Stimulated activated memory B cell treated with anti-CD40 and anti-IgM and Interleukin-4, amounts not matched to agents 10 μg/mL and 1 μg/mL and 100 μg/mL, for 72 hours (primary cell): ENCODE data around the gene LINS1.
"Not testable (repeated sequence)": the region's sequence is repeated elsewhere in the genome, so short reads cannot be mapped to it uniquely, and the experiment has no call there.

Experiments
- ATAC-seq: fragments of 150-1000 bp; cut with Tn5 transposase; 2 replicates; pipeline ENCODE4 v1.10.0; 2021
- H3K27ac Mint-ChIP-seq: one replicate; pipeline ENCODE4 v1.8.0; 2022; ENCODE audit warnings: mild to moderate bottlenecking, mixed read lengths
- H3K27me3 Mint-ChIP-seq: one replicate; pipeline ENCODE4 v1.8.0; 2022; ENCODE audit warnings: mixed read lengths
- H3K36me3 Mint-ChIP-seq: one replicate; pipeline ENCODE4 v1.8.0; 2022; ENCODE audit warnings: mixed read lengths
- H3K4me1 Mint-ChIP-seq: one replicate; pipeline ENCODE4 v1.8.0; 2022; ENCODE audit warnings: mixed read lengths
- H3K4me3 Mint-ChIP-seq: one replicate; pipeline ENCODE4 v1.8.0; 2022; ENCODE audit warnings: mild to moderate bottlenecking, moderate library complexity, mixed read lengths
- H3K9me3 Mint-ChIP-seq: one replicate; pipeline ENCODE4 v1.8.0; 2022; ENCODE audit warnings: mixed read lengths

LINS1 gene

DNA sequence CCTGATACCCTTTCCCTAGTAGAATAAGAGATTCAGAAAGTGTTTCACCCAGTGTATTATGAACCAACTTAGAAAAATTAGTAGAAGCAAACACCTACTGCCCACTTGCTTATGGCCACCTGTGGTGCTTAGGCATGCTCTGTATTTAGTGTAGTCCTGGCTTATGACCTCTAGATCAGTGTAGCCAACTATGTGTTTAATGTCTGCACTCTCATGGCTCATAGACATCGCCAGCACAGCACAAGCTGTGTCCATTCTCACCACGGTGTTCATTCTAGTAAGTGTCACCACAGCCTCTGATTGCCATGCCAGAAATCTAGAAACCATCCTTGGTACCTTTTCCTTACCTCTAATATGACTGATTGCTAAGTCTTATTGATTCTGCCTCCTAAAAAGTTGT lies 14.7 kb upstream of the LINS1 start:
- peaks cover 28% of the 10 kb centered on the region for H3K4me1 Mint-ChIP-seq
- H3K27ac Mint-ChIP-seq: no peak overlapping the region
- H3K36me3 Mint-ChIP-seq: peaks cover 77% of the 10 kb centered on the region

DNA sequence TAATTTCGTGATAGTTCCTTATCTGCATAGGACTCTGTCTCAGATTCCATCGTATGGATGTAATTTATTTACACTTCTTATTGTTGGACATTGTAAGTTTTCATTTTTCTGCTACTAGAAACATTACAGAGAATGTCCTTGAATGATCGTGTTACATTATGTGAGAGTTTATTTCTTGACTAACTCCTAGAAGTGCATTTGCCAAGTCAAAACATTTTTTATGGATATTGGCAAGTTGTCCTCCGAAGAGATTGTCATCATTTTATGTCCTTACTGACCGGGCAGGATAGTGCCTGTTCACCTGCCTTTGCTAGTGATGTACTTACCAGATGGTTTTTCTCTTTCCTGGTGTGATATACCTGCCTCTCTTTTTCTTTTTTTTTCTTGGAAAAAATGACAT lies 13.8 kb upstream of the LINS1 start:
- no peak for ATAC-seq
- Mint-ChIP-seq H3K4me1 (peaks cover 28% of the 10 kb centered on the region), H3K27ac (no peak overlapping the region), H3K27me3 (no peaks in the 10 kb centered on the region), H3K9me3 (no peaks in the 10 kb centered on the region), H3K4me3 (no peak overlapping the region), H3K36me3 (peaks cover 72% of the 10 kb centered on the region)

More for the DNA sequence above, 14.7 kb upstream of the LINS1 start:
- Mint-ChIP-seq H3K4me3 (no peak overlapping the region), H3K27me3 (no peaks in the 10 kb centered on the region), H3K9me3 (no peaks in the 10 kb centered on the region)
- no peak for ATAC-seq

DNA sequence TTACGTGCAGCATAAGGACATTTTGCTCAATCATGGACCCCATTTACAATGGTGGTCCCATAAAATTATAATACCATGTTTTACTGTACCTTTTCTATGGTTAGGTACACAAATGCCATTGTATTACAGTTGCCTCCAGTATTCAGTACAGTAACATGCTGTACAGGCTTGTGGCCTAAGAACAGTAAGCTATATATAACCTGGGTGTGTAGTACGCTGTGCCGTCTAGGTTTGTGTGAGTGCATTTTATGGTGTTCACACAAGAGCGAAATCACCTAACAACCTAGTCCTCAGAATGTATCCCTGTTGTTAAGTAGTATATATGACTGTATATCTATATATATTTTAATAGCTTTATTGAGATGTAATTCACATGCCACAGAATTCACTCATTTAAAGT lies 12.9 kb upstream of the LINS1 start:
- Mint-ChIP-seq H3K36me3 (peaks cover 66% of the 10 kb centered on the region), H3K4me1 (peaks cover 28% of the 10 kb centered on the region), H3K27ac (no peak overlapping the region), H3K27me3 (no peaks in the 10 kb centered on the region), H3K4me3 (no peak overlapping the region), H3K9me3 (no peaks in the 10 kb centered on the region)
- no peak for ATAC-seq

DNA sequence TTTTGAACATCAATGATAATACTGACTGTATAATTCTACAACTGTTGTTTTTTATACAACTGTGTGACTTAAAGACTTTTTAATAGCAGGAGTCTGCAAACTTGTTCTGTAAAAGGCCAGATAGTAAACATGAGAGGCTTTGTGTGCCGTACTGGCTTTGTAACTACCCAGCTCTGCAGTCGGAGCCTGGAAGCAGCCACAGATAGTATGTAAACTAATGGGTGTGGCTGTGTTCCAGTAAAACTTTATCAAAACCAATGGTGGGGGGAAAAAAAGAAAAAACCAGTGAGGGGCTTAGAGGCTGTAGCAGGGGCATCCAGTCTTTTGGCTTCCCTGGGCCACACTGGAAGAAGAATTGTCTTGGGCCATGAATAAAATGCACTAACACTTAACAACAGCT lies 12.4 kb upstream of the LINS1 start:
- ATAC-seq: no peak
- Mint-ChIP-seq H3K36me3 (peaks cover 62% of the 10 kb centered on the region), H3K4me1 (peaks cover 23% of the 10 kb centered on the region), H3K27me3 (no peaks in the 10 kb centered on the region), H3K9me3 (no peaks in the 10 kb centered on the region), H3K27ac (no peak overlapping the region), H3K4me3 (no peak overlapping the region)

DNA sequence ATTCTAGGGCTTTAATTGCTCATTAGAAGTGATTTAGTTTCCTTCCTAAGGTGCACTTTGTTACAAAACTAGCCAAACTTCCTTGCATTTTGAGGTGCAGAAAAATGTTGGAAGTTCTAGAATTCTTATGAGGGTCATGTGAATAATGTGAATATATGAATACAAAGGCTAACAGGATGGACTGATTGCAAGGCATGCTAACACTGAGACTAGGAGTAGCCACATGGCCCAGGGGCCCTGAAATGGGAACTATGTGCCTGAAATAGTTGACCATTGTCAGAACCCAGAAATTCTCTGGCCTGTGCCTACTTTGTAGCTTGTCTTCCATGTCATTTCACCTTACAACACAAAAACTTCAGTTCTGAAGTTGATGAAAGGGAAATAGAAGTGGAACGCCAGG lies 11.2 kb upstream of the LINS1 start:
- no peak for ATAC-seq
- H3K36me3 Mint-ChIP-seq: peaks cover 55% of the 10 kb centered on the region
- H3K27me3 Mint-ChIP-seq: no peaks in the 10 kb centered on the region
- H3K9me3 Mint-ChIP-seq: no peaks in the 10 kb centered on the region
- H3K4me3 Mint-ChIP-seq: no peak overlapping the region
- H3K27ac Mint-ChIP-seq: no peak overlapping the region
- peaks cover 16% of the 10 kb centered on the region for H3K4me1 Mint-ChIP-seq

DNA sequence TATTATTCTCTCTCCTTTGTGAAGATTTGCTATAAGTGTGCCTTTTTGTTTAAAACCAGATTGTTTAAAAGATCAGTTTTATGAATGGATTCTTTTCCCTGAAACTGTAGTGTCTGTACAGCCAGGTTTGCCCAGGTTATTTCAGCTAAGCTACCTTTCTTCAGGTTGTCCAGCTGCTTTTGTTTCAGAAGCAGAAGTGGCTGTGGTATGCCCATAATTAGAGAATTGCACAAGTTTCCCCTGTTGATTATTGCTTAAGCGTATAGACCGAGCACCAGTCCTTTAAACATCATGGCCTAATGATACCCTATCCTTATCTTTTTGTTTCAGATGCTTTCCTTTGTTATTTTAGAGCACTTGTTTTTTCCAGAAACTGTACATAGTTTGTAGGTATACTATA lies 10.6 kb upstream of the LINS1 start:
- Mint-ChIP-seq H3K36me3 (peaks cover 56% of the 10 kb centered on the region), H3K27me3 (no peaks in the 10 kb centered on the region), H3K4me1 (peaks cover 16% of the 10 kb centered on the region), H3K27ac (no peak overlapping the region), H3K9me3 (no peaks in the 10 kb centered on the region), H3K4me3 (no peak overlapping the region)
- no peak for ATAC-seq

DNA sequence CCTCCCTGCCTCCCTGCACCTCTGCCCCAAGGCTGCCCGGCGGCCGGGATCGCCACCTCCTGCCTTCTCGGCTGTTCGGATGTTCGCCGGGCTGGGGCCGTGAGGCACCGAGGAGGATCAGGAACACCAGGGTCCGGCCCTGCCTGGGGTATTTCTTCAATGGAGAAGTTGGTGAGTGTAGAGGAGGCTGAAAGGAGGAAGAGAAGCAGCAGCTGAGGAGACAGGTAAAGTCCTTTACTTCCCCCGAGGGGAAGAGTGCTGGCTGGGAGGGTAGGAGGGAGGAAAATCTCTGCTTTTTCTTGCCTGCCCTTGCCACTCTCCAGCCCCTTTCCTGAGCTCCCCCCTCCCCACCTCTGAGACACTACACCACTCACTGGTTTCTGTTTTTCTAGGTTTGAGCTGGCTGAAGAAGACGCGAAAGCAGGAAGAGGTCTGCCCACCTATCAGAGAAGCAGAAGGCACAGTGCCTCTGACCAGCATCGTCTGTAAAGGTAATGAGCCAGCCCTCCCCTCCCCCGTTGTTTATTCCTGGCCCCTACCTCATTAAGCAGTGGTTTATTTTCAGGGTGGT lies 924 bp upstream of the LINS1 start:
- H3K9me3 Mint-ChIP-seq: no peaks in the 10 kb centered on the region
- H3K4me1 Mint-ChIP-seq: peaks cover 31% of the 10 kb centered on the region
- ATAC-seq: peak; percentile 62
- peaks cover 16% of the 10 kb centered on the region for H3K36me3 Mint-ChIP-seq
- no peak overlapping the region for H3K27ac Mint-ChIP-seq
- no peaks in the 10 kb centered on the region for H3K27me3 Mint-ChIP-seq
- no peak overlapping the region for H3K4me3 Mint-ChIP-seq

DNA sequence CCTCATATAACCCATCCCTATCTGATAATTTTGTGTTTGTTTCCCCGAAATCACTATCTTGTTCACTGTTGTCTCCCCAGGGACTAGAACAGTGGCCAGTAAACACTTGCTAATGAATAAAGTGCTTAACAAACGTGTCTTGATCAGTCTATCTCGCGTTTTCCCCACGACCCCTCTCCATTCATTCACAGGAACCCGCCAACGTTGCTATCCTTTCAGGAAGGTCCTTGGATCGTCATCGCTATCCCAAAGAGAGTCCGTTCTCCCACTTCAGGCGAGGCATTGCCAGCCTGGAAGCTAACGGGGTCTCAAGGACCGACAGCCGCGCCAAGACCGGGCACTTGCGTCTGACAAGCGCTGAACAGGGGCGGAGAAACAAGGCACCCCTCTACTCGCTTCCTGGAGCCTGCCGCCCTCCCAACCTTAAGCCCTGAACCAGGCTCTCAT lies 344 bp downstream of the LINS1 start:
- H3K36me3 Mint-ChIP-seq: peaks cover 9% of the 10 kb centered on the region
- H3K4me3 Mint-ChIP-seq: no peak overlapping the region
- H3K4me1 Mint-ChIP-seq: peaks cover 43% of the 10 kb centered on the region
- ATAC-seq: peak; percentile 11
- H3K27me3 Mint-ChIP-seq: no peaks in the 10 kb centered on the region
- no peak overlapping the region for H3K27ac Mint-ChIP-seq
- no peaks in the 10 kb centered on the region for H3K9me3 Mint-ChIP-seq

DNA sequence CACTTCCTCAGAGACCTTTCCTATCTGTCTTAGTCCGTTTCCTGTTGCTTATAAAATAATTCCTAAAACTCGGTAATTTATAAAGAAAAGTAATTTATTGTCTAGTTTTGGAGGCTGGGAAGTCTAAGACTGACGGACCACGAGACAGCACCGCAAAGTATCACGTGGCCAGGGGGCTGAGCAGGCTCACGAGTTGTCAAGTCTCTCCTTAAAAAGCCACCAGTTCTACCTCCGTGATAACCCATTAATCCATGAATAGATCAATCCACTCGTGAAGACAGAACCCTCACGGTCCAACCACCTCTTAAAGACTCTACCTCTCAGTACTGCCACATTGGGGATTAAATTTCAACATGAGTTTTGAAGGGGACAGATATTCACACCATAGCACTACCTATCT lies 821 bp downstream of the LINS1 start:
- H3K4me3 Mint-ChIP-seq: no peak overlapping the region
- no peaks in the 10 kb centered on the region for H3K9me3 Mint-ChIP-seq
- no peaks in the 10 kb centered on the region for H3K27me3 Mint-ChIP-seq
- H3K36me3 Mint-ChIP-seq: peaks cover 7% of the 10 kb centered on the region
- H3K27ac Mint-ChIP-seq: no peak overlapping the region
- H3K4me1 Mint-ChIP-seq: peaks cover 47% of the 10 kb centered on the region
- ATAC-seq: no peak

DNA sequence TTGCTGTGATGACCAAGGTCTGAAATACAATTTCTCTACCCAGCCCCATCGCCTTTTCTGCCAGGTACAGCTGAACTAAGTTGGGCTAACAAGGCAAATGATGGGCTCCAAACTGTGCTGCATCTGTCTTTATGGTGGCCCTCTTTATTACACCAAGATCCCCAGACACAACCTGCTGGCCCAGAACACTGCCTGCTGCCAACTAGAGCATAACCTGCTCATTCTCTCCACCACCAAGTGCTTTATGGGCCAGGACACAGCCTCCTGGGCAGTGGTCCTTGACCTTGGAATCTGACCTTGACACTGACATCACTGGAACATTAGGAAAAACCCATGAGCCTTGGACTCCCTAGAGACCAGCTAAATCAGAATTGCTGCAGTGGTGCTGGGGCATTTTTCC lies 3.3 kb downstream of the LINS1 start:
- Mint-ChIP-seq H3K9me3 (no peaks in the 10 kb centered on the region), H3K27me3 (no peaks in the 10 kb centered on the region), H3K4me1 (peaks cover 50% of the 10 kb centered on the region), H3K4me3 (peak overlapping the region; percentile 6), H3K36me3 (peaks cover 8% of the 10 kb centered on the region), H3K27ac (peak overlapping the region; percentile 64)
- no peak for ATAC-seq

DNA sequence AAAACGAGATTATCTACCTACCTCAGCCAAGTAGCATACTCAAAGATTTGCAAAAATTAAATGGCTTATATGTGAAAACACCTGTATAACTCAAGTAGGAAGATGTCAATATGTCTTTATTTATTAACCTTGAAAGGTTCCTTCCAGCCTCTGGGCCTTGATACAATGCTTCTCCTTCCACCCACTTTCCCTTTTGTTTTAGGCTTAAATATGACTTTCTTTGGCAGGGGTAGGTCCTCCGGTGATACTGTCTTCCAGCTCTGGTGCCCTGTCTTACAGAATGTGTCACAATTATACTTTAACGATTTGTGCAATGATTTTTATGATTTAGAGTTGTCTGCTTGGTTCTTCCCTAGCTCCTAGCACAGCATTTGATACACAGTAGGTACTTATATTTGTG lies 4.1 kb downstream of the LINS1 start:
- Mint-ChIP-seq H3K36me3 (peaks cover 8% of the 10 kb centered on the region), H3K4me3 (peak overlapping the region; percentile 49), H3K27ac (peak overlapping the region; percentile 22)

DNA sequence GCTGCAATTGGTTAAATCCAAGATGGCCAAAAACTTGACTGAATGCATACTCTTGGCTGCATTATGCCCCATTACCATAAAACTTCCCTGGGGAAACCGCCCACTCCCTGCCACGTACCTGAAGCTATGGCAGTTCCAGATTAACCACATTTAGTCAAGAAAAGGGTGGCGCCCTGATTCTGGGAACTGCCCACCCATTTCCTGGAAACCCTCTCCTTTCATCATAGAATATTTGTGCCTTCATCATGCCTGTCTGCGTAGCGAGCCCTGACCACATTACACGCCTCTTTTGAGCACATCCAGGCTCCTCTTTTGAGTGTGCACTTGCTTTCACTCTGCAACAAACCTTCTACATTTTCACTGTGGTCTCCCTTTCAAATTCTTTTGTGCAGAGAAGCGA lies 5.2 kb downstream of the LINS1 start:
- peaks cover 14% of the 10 kb centered on the region for H3K36me3 Mint-ChIP-seq
- H3K27ac Mint-ChIP-seq: peak overlapping the region; percentile 22
- H3K4me1 Mint-ChIP-seq: peaks cover 46% of the 10 kb centered on the region
- ATAC-seq: peak; percentile 92
- peak overlapping the region; percentile 7 for H3K4me3 Mint-ChIP-seq
- H3K27me3 Mint-ChIP-seq: no peaks in the 10 kb centered on the region
- no peaks in the 10 kb centered on the region for H3K9me3 Mint-ChIP-seq

More for the DNA sequence above, 4.1 kb downstream of the LINS1 start:
- Mint-ChIP-seq H3K27me3 (no peaks in the 10 kb centered on the region), H3K4me1 (peaks cover 42% of the 10 kb centered on the region), H3K9me3 (no peaks in the 10 kb centered on the region)
- no peak for ATAC-seq

DNA sequence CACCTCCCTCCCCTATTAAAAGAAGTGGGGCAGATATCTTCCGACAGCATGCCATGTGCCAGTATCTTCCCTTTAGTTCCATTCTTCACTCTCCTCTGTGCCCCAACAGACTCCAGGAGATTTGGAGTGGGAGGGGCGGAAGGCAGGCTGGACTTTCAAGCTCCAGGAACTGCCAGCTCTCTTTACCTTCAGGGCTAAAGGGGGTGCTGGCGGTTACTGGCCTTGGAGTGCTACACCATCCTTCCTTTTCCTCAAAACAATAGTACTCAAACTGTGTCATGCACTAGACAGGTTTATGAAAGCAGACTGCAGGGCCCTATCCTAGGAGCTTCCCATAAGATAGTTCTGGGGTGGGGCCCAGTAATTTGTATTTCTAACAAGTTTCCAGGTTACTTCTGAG lies 6.0 kb downstream of the LINS1 start:
- Mint-ChIP-seq H3K4me3 (no peak overlapping the region), H3K27me3 (no peaks in the 10 kb centered on the region), H3K27ac (peak overlapping the region; percentile 22), H3K9me3 (no peaks in the 10 kb centered on the region), H3K36me3 (peaks cover 18% of the 10 kb centered on the region), H3K4me1 (peaks cover 51% of the 10 kb centered on the region)
- ATAC-seq: no peak

DNA sequence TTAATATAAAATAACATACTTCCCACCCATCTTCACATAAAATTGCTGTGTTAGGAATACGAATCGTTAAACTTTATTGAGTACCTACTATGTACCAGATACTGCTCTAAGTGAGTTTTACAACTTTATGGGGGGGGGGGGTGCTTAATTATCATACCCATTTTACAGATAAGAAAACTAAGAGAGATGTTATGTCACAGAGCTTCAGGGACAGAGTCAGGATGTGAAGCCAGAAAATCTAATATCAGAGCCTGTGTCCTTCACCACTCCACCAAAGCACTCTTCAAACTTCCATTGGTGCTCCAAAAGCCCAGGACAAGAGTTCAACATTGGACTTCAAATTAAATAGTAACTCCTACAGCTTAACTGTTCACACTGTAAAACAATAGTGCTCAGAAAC lies 8.6 kb downstream of the LINS1 start:
- Mint-ChIP-seq H3K27ac (no peak overlapping the region), H3K36me3 (peaks cover 31% of the 10 kb centered on the region), H3K9me3 (no peaks in the 10 kb centered on the region), H3K4me3 (no peak overlapping the region), H3K27me3 (no peaks in the 10 kb centered on the region), H3K4me1 (peaks cover 45% of the 10 kb centered on the region)
- no peak for ATAC-seq

DNA sequence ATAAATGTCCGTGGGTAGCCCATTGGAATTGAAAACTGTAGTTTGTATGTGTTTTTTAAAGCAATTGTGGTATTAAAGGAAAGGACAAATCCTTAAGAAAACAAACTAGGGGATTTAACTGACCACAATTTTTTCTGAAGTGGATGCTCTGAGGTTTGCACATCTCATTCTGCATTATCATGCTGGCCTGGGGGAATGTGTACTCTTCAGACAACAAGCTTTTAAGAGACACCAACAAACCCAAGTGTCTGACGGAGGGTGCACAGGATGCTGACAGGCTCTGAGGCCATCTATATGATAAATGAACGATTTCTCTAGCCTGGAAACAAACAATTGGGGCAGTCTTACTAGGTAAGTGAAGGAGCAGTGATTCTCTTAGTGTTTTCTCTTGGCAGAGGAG lies 9.1 kb downstream of the LINS1 start:
- no peaks in the 10 kb centered on the region for H3K9me3 Mint-ChIP-seq
- peaks cover 40% of the 10 kb centered on the region for H3K4me1 Mint-ChIP-seq
- H3K4me3 Mint-ChIP-seq: no peak overlapping the region
- H3K36me3 Mint-ChIP-seq: peaks cover 35% of the 10 kb centered on the region
- no peaks in the 10 kb centered on the region for H3K27me3 Mint-ChIP-seq
- no peak overlapping the region for H3K27ac Mint-ChIP-seq
- ATAC-seq: no peak

DNA sequence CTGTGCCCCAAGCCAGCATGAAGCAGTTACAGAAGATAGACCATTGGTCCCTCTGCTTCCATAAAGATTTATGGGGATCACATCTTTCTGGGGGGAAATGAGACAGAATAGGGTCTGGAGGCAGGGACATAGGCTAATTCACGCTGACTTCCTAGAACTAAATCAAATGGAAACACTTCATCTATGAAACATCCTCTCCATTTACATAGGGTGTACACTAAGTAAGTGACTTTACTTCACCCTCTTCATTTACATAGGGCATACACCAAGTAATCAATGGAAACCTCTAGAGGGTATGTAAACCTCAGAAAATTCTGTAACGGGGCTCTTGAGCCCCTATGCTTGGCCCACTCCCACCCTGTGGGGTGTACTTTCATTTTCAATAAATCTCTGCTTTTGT lies 10.1 kb downstream of the LINS1 start:
- no peaks in the 10 kb centered on the region for H3K9me3 Mint-ChIP-seq
- peaks cover 30% of the 10 kb centered on the region for H3K4me1 Mint-ChIP-seq
- no peaks in the 10 kb centered on the region for H3K27me3 Mint-ChIP-seq
- no peak overlapping the region for H3K4me3 Mint-ChIP-seq
- no peak for ATAC-seq
- H3K27ac Mint-ChIP-seq: no peak overlapping the region
- peaks cover 41% of the 10 kb centered on the region for H3K36me3 Mint-ChIP-seq

DNA sequence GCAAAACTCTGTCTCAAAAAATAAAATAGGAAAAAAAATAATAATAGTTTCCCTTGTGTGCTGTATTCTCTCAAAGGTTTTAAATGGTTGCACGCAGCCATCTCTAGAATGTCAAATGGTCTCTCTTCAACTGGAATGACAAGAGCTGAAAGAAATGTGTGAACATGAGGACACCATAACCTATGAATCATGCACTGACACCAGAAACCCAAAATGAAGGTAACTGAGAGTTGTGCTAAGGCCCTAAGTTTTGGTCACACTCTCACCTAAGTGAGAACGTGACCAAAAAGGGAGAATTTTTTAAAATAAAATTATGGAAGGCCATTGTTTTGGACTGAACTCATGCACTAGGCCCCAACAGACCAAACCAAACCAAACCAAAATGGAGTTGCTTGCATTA lies 10.8 kb downstream of the LINS1 start:
- H3K36me3 Mint-ChIP-seq: peaks cover 44% of the 10 kb centered on the region
- H3K4me1 Mint-ChIP-seq: peaks cover 24% of the 10 kb centered on the region
- H3K4me3 Mint-ChIP-seq, H3K27me3 Mint-ChIP-seq, ATAC-seq, H3K9me3 Mint-ChIP-seq, H3K27ac Mint-ChIP-seq: not testable (repeated sequence)
